Measurements from ENCODE around the gene PIK3R5.
"Not testable (repeated sequence)": the region's sequence is repeated elsewhere in the genome, so short reads cannot be mapped to it uniquely, and the experiment has no call there.

PIK3R5 gene

GRCh38 chr17:8985054-8985701 is 19.7 kb upstream of the PIK3R5 start:
- no peak for DNase-seq (ENCODE audit: low read depth)
- TF ChIP-seq CTCF (conservative IDR thresholded peaks at IDR 0.05; ENCODE audit: control insufficient read depth, insufficient read depth, low read depth, low read length) = no peak

GRCh38 chr17:8984225-8984624 is 18.7 kb upstream of the PIK3R5 start:
- H3K4me3 ChIP-seq (ENCODE audit: control insufficient read depth, low read depth, low read length); DNase-seq (ENCODE audit: low read depth): not testable (repeated sequence)

More at GRCh38 chr17:8985054-8985701, 19.7 kb upstream of the PIK3R5 start:
- no peak overlapping the region for H3K4me3 ChIP-seq (ENCODE audit: control insufficient read depth, low read depth, low read length)

GRCh38 chr17:8981443-8981842 is 15.9 kb upstream of the PIK3R5 start:
- no peak for DNase-seq (ENCODE audit: low read depth)
- no peak overlapping the region for H3K4me3 ChIP-seq (ENCODE audit: control insufficient read depth, low read depth, low read length)
- TF ChIP-seq CTCF (conservative IDR thresholded peaks at IDR 0.05; ENCODE audit: control insufficient read depth, insufficient read depth, low read depth, low read length) = no peak

- H3K4me3 ChIP-seq (ENCODE audit: control insufficient read depth, low read depth, low read length) = no peak overlapping the region
- TF ChIP-seq CTCF (conservative IDR thresholded peaks at IDR 0.05; ENCODE audit: control insufficient read depth, insufficient read depth, low read depth, low read length) = no peak
- no peak for DNase-seq (ENCODE audit: low read depth)
Observed at GRCh38 chr17:8979715-8980114, 14.2 kb upstream of the PIK3R5 start.

GRCh38 chr17:8976638-8977037 is 11.1 kb upstream of the PIK3R5 start:
- no peak overlapping the region for H3K4me3 ChIP-seq (ENCODE audit: control insufficient read depth, low read depth, low read length)
- DNase-seq (ENCODE audit: low read depth) = peak; percentile 7
- TF ChIP-seq CTCF (conservative IDR thresholded peaks at IDR 0.05; ENCODE audit: control insufficient read depth, insufficient read depth, low read depth, low read length) = no peak

- H3K4me3 ChIP-seq (ENCODE audit: control insufficient read depth, low read depth, low read length) = no peak overlapping the region
- no peak for DNase-seq (ENCODE audit: low read depth)
- no peak for TF ChIP-seq CTCF (conservative IDR thresholded peaks at IDR 0.05; ENCODE audit: control insufficient read depth, insufficient read depth, low read depth, low read length)
Observed at GRCh38 chr17:8975091-8975725, 9.7 kb upstream of the PIK3R5 start.

GRCh38 chr17:8969901-8970300 is 4.4 kb upstream of the PIK3R5 start:
- DNase-seq (ENCODE audit: low read depth) = no peak
- H3K4me3 ChIP-seq (ENCODE audit: control insufficient read depth, low read depth, low read length) = no peak overlapping the region
- no peak for TF ChIP-seq CTCF (conservative IDR thresholded peaks at IDR 0.05; ENCODE audit: control insufficient read depth, insufficient read depth, low read depth, low read length)
